Right lobe of liver (tissue), 4 donors: ENCODE results near the gene EXOSC7.

ENCODE experiments used
- POLR2A ChIP-seq: fragments of 450-650 bp; IDR thresholded peaks from one replicate; pipeline ENCODE4 v1.6.1; 2017; ENCODE audit warnings: antibody characterized with exemption, mild to moderate bottlenecking
- TF ChIP-seq, protein P1 (sequence below), 4 donors: fragments of 200-600 bp in 3 of 4; fragments of 450-650 bp in 1 of 4; IDR thresholded peaks; one replicate each; pipeline versions ENCODE4 v1.5.1 to v1.8.0; 2016 to 2022; ENCODE audit warnings: antibody characterized with exemption in 4 of 4, mild to moderate bottlenecking in 2 of 4
- donor health status: DM: no; HTN: no; CAD: no.
- donor health status: DM: no; HTN: no; CAD: no.
- donor health status: DM: no; HTN: yes; CAD: no.

DNA sequence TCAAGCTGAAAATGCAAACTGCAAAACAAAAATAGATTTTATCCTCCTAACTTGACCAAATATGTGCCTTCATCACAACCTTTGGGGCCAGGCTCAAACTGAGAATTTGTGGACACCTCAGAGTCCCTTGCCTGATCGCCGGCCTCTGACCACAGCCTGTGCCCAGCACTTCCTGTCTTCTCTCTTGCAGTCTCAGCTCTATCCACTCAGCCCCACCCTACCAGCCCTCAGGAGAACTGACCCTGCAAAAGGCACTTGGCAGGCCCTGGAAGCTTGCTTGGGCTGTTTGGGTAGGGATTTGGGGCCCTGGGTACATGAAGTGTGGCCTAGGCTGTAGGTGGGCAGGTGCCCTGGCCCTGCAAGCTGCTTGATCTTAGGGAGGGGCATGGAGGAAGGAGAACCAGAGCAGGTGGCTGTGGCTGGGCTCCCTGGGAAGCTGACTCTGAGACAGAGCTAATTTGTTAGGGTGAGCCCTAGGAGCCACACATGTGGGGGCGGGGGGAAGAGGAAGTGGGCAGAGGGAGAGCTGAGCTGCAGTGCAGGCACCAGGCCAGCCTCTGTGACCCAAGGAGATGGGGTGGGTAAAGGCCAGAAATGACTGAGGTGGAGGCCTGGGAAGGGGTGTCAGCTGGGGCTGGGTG lies 58.7 kb downstream of the EXOSC7 start:
- no peak for TF ChIP-seq POLR2A
- TF ChIP-seq, protein P1, sequence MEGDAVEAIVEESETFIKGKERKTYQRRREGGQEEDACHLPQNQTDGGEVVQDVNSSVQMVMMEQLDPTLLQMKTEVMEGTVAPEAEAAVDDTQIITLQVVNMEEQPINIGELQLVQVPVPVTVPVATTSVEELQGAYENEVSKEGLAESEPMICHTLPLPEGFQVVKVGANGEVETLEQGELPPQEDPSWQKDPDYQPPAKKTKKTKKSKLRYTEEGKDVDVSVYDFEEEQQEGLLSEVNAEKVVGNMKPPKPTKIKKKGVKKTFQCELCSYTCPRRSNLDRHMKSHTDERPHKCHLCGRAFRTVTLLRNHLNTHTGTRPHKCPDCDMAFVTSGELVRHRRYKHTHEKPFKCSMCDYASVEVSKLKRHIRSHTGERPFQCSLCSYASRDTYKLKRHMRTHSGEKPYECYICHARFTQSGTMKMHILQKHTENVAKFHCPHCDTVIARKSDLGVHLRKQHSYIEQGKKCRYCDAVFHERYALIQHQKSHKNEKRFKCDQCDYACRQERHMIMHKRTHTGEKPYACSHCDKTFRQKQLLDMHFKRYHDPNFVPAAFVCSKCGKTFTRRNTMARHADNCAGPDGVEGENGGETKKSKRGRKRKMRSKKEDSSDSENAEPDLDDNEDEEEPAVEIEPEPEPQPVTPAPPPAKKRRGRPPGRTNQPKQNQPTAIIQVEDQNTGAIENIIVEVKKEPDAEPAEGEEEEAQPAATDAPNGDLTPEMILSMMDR (IDR thresholded peaks at IDR 0.05): no peak
